Measurements from ENCODE around the gene ARHGAP9. TPM values are rescaled to one million over a fixed set of nuclear protein-coding genes. Genes with fewer than 3 reads are reported as not detected.

Gene ARHGAP9
- total RNA-seq, 1 donor from 2014 or later: 28.7 TPM

DNA sequence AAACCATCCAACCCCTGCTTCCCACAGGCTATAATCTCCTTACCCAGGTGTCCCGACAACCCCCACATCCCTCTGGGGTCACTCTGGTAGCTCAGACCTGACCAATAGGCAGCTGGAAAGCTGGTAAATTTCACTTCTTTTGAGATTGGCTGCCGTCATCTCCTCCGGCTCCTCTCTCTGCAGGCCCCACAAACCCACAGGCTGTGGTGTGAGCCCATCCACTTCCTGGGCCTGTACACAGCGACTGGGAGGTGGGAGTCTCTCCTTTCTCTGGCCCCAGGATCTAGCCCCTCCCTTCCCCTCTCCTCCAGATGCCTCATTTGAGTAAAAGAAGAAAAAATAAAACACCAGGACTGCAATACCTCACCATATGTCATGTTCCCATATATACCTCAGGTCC, 44.4 kb downstream of the ARHGAP9 start:
- Histone ChIP-seq H3K4me3 (no peak overlapping the region), H3K9me3 (no peaks in the 10 kb centered on the region), H3K36me3 (no peaks in the 10 kb centered on the region), H3K4me1 (no peaks in the 10 kb centered on the region), H3K27ac (no peak overlapping the region), H3K27me3 (no peaks in the 10 kb centered on the region)
- no peak for TF ChIP-seq POLR2A (IDR thresholded peaks at IDR 0.05)
- TF ChIP-seq, protein P1, sequence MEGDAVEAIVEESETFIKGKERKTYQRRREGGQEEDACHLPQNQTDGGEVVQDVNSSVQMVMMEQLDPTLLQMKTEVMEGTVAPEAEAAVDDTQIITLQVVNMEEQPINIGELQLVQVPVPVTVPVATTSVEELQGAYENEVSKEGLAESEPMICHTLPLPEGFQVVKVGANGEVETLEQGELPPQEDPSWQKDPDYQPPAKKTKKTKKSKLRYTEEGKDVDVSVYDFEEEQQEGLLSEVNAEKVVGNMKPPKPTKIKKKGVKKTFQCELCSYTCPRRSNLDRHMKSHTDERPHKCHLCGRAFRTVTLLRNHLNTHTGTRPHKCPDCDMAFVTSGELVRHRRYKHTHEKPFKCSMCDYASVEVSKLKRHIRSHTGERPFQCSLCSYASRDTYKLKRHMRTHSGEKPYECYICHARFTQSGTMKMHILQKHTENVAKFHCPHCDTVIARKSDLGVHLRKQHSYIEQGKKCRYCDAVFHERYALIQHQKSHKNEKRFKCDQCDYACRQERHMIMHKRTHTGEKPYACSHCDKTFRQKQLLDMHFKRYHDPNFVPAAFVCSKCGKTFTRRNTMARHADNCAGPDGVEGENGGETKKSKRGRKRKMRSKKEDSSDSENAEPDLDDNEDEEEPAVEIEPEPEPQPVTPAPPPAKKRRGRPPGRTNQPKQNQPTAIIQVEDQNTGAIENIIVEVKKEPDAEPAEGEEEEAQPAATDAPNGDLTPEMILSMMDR (IDR thresholded peaks at IDR 0.05): no peak
- TF ChIP-seq POLR2AphosphoS5 (IDR thresholded peaks at IDR 0.05; ENCODE audit: insufficient read depth in 1 of 2, low read depth in 1 of 2): no peak
- no peak for DNase-seq (ENCODE audit: extremely low spot score in 2 of 2)
- intact Hi-C loops (cut with DNase I): no loop called here

DNA sequence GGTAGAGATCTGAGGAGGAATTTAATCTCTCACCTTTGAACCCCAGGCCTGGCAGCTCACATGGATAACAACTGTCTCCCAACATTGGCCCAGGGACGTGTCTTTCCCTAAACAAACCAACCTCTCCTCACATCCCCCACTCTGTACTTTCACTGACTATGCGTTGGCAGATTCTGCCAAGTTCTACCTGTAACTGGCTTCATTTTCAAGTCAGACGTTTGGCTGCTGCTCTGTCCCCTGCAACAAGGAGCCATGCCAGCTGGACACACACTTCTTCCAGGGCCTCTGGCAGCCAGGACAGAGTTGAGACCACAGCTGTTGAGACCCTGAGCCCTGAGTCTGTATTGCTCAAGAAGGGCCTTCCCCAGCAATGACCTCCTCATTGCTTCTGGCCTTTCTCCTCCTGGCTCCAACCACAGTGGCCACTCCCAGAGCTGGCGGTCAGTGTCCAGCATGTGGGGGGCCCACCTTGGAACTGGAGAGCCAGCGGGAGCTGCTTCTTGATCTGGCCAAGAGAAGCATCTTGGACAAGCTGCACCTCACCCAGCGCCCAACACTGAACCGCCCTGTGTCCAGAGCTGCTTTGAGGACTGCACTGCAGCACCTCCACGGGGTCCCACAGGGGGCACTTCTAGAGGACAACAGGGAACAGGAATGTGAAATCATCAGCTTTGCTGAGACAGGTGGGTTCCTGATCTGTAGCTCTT, 45.0 kb downstream of the ARHGAP9 start, which contains the start of gene INHBC:
TSS of gene INHBC (plus strand) at position 268 of the 707 bp plus-strand sequence. CDS start at position 371, 103 bp downstream.
- TF ChIP-seq, protein P1 (IDR thresholded peaks at IDR 0.05): no peak
- TF ChIP-seq POLR2AphosphoS5 (IDR thresholded peaks at IDR 0.05; ENCODE audit: insufficient read depth in 1 of 2, low read depth in 1 of 2) (no peak), POLR2A (IDR thresholded peaks at IDR 0.05) (no peak)
- no peak within 1 kb of the TSS for H3K27ac ChIP-seq
- H3K9me3 ChIP-seq: no peaks in the 10 kb centered on the region
- no peaks in the 10 kb centered on the region for H3K27me3 ChIP-seq
- H3K4me3 ChIP-seq: no peak within 1 kb of the TSS
- H3K4me1 ChIP-seq: peaks cover 1% of the 10 kb centered on the region
- intact Hi-C loops (cut with DNase I): no loop called here
- H3K36me3 ChIP-seq: no peaks in the 10 kb centered on the region
- no peak for DNase-seq (ENCODE audit: extremely low spot score in 2 of 2)

DNA sequence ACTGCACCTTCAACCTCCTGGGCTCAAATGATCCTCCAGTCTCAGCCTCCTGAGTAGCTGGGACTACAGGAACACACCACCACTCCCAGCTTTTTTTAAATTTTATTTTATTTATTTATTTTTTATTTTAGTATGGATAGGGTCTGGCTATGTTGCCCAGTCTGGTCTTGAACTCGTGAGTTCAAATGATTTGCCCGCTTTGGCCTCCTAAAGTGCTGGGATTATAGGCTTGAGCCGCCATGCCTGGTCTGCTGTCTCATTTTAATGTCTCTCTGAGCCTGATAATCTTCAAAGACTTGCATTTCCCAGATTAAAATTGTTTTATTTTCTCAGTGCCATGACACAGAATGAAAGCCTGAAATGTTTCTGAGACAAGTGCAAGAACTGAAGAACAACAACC, 46.3 kb downstream of the ARHGAP9 start:
- peaks cover 13% of the 10 kb centered on the region for H3K4me1 ChIP-seq
- TF ChIP-seq, protein P1 (IDR thresholded peaks at IDR 0.05): no peak
- TF ChIP-seq POLR2AphosphoS5 (IDR thresholded peaks at IDR 0.05; ENCODE audit: insufficient read depth in 1 of 2, low read depth in 1 of 2) (no peak), POLR2A (IDR thresholded peaks at IDR 0.05) (no peak)
- no peak overlapping the region for H3K4me3 ChIP-seq
- H3K27ac ChIP-seq: no peak overlapping the region
- H3K27me3 ChIP-seq: no peaks in the 10 kb centered on the region
- no peaks in the 10 kb centered on the region for H3K36me3 ChIP-seq
- H3K9me3 ChIP-seq: no peaks in the 10 kb centered on the region
- intact Hi-C loops (cut with DNase I): no loop called here
- no peak for DNase-seq (ENCODE audit: extremely low spot score in 2 of 2)

DNA sequence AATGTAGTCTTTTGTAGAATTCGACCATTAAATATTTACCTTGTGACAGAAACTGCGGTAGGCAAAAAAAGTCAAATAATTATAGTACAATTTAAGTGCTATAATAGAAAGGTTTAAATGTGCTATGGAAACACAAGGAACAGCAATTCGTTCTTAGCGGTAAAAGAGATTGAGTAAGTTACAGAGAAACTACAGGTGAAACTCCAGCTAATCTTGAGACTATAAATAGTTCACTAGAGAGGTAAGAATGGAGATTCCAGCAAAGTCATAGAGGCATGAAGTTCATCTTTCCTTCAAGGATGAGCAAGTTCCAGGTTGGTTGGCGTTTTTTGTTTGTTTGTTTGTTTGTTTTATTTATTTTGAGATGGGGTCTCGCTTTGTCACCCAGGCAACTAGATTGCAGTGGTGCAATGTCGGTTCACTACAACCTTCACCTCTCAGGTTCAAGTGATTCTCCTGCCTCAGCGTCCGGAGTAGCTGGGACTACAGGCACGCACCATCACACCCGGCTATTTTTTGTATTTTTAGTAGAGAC, 47.9 kb downstream of the ARHGAP9 start:
- TF ChIP-seq, protein P1 (IDR thresholded peaks at IDR 0.05): no peak
- TF ChIP-seq POLR2A (IDR thresholded peaks at IDR 0.05) (no peak), POLR2AphosphoS5 (IDR thresholded peaks at IDR 0.05; ENCODE audit: insufficient read depth in 1 of 2, low read depth in 1 of 2) (no peak)
- intact Hi-C loops (cut with DNase I): no loop called here
- H3K4me1 ChIP-seq: peaks cover 14% of the 10 kb centered on the region
- no peaks in the 10 kb centered on the region for H3K9me3 ChIP-seq
- peak overlapping the region; percentile 80 to 97 for H3K4me3 ChIP-seq
- peak overlapping the region; percentile 97 for H3K27ac ChIP-seq
- H3K36me3 ChIP-seq: no peaks in the 10 kb centered on the region
- no peaks in the 10 kb centered on the region for H3K27me3 ChIP-seq
- no peak for DNase-seq (ENCODE audit: extremely low spot score in 2 of 2)

All from vagina (tissue), 2 donors.